ENCODE data around the gene APBB3.
A peak's percentile ranks its signal among the peaks of the same experiment; 100 is the strongest.

DNA sequence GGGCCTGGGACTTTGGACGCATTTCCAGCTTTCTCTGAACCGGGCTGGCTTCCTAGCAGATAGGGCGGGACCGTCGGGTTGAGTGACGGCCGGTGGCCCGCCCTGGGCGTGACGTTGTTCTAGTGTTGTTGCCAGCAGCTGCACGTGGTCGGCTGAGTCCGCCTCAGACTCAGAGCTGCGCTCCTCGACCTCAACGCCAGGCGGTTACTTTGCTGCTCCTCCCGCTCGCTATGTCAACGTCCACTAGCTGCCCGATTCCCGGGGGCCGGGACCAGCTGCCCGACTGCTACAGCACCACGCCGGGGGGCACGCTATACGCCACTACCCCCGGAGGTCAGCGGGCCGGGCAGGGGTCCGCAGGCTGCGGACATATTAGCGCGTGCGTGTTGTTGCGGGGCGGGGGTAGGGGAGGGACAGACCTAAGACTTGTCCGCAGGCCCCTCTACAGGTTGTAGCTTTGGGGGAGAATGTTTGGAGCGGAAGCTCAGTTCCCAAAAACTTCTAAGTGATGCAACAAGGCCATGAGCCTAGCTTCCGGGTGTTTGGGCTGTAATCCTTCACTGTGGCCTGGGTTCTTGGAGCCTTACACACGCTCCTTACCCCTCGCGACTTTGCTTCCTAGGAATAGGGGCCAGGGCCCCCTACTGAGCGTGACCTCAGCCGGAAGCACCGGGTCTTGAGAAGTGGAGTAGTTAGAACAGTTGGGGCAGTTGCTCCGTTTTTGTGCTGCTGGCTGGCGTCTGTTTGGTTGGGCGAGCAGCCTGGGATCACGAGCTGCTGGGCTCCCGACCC lies 16.7 kb downstream of the APBB3 start, which contains the start of gene EIF4EBP3:
- peak; percentile 23 for TF ChIP-seq CTCF (IDR thresholded peaks at IDR 0.05; ENCODE audit: low read depth, low read length)
- peak; percentile 75 for TF ChIP-seq POLR2A (IDR thresholded peaks at IDR 0.05; ENCODE audit: extremely low read depth, insufficient read length)
- peak; percentile 99 for TF ChIP-seq MAX (IDR thresholded peaks at IDR 0.05; ENCODE audit: low read depth, low read length)
